ENCODE measurements around the gene PTMS. TPM values are rescaled to one million over a fixed set of nuclear protein-coding genes. Genes with fewer than 3 reads are reported as not detected.

The PTMS gene
- total and polyA plus RNA-seq, 2 of the 13 experiments (the other 11 are each of a cell fraction or from before 2014, with no cell fraction given): 40.5 to 82.4 TPM

DNA sequence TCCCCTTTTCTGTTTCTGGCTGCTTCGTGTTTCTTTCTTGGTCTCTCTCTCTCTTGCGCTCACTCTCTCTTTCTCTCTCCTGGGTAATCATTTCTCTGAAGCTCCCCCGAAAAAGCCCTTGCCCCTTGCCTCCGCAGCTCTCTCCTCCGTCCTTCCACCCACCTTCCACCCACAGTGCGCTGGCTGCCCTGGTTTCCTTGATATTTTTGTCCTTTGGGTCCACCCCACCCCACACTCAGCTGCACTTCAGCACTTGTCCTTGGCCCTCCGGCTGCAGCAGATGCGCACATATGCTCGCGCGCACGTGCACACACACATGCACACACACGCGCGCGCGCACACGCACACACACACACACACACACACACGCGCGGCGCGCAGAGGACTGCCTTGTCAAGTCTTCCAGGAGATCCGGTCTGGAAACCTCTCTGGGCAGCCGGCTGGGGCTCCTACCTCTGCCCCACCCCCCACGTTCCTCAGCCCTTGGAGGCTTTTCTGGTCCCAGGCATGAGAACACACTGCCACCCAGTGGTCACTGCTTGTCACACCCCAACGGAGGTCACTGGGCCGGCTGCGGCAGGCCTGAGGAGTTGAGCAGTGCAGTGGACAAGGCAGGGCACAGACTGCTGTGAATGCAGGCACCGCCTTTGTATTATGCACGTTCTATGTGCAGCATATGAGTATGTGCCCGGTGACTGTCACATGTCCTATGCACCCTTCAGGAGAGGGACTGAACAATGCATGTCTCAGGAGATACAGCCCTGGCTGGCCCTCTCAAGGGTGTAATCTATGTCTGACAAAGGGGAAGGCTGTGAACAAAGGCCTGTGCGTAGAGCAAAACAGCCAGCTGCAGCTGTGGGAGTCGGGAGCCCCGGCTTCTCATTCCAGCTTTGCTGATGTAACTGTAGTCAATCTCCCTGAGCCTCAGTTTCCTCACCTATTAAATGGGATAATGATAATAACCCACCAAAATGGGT lies 12.7 kb downstream of the PTMS start (continued):
- TF ChIP-seq SOX5 (CRISPR knock-in tag; IDR thresholded peaks at IDR 0.05; ENCODE audit: borderline replicate concordance): peak; percentile 52; the same call in 1 of the 2 replicates
- TF ChIP-seq CEBPG (CRISPR knock-in tag; IDR thresholded peaks at IDR 0.05): no peak
- TF ChIP-seq ZNF850 (CRISPR knock-in tag; conservative IDR thresholded peaks at IDR 0.05): no peak
- no peak for TF ChIP-seq RFX5 (IDR thresholded peaks at IDR 0.05; ENCODE audit: low read depth, low read length)
- no peak for TF ChIP-seq EHMT2 (IDR thresholded peaks at IDR 0.05; ENCODE audit: borderline replicate concordance, low read depth, low read length)
- no peak for TF ChIP-seq HOXD1 (CRISPR knock-in tag; IDR thresholded peaks at IDR 0.05)
- TF ChIP-seq HNRNPL (IDR thresholded peaks at IDR 0.05; ENCODE audit: low read depth, low read length): 0 out of 2 replicates have a peak, but pooled peaks have one; percentile 45
- TF ChIP-seq ARID5B (CRISPR knock-in tag; IDR thresholded peaks at IDR 0.05): peak; percentile 70
- TF ChIP-seq THAP7 (CRISPR knock-in tag; IDR thresholded peaks at IDR 0.05): no peak
- TF ChIP-seq, protein P1, sequence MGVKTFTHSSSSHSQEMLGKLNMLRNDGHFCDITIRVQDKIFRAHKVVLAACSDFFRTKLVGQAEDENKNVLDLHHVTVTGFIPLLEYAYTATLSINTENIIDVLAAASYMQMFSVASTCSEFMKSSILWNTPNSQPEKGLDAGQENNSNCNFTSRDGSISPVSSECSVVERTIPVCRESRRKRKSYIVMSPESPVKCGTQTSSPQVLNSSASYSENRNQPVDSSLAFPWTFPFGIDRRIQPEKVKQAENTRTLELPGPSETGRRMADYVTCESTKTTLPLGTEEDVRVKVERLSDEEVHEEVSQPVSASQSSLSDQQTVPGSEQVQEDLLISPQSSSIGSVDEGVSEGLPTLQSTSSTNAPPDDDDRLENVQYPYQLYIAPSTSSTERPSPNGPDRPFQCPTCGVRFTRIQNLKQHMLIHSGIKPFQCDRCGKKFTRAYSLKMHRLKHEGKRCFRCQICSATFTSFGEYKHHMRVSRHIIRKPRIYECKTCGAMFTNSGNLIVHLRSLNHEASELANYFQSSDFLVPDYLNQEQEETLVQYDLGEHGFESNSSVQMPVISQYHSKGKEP (CRISPR knock-in tag; IDR thresholded peaks at IDR 0.05): no peak
- TF ChIP-seq CAMTA2 (CRISPR knock-in tag; IDR thresholded peaks at IDR 0.05; ENCODE audit: borderline replicate concordance): no peak; the same call in 1 of the 2 replicates
- no peak for TF ChIP-seq SNAPC2 (CRISPR knock-in tag; IDR thresholded peaks at IDR 0.05)
- TF ChIP-seq RARG (CRISPR knock-in tag; IDR thresholded peaks at IDR 0.05; ENCODE audit: low read depth): no peak
- no peak for TF ChIP-seq NFE2 (CRISPR knock-in tag; IDR thresholded peaks at IDR 0.05)
- TF ChIP-seq TEAD3 (CRISPR knock-in tag; optimal IDR thresholded peaks at IDR 0.05; ENCODE audit: borderline replicate concordance): peak; percentile 84
- peak; percentile 78; the same call in 1 of the 2 replicates for TF ChIP-seq HIVEP1 (CRISPR knock-in tag; IDR thresholded peaks at IDR 0.05)
- peak; percentile 96 for TF ChIP-seq ZNF501 (CRISPR knock-in tag; IDR thresholded peaks at IDR 0.05)
- TF ChIP-seq SNAPC4 (CRISPR knock-in tag; IDR thresholded peaks at IDR 0.05): 0 out of 2 replicates have a peak, but pooled peaks have one; percentile 69

All from HepG2 (cell line).